H1 (cell line): ENCODE measurements around the gene SPATA6L. TPM values are rescaled to one million over a fixed set of nuclear protein-coding genes. Genes with fewer than 3 reads are reported as not detected.

Source experiments
- KDM4A ChIP-seq: IDR thresholded peaks from one replicate; pipeline ENCODE4 v1.7.1; 2012; ENCODE audit warnings: low read depth, mild to moderate bottlenecking, moderate library complexity, low read length, inconsistent platforms; ENCODE audit not compliant: severe bottlenecking
- SIN3A ChIP-seq, 2 experiments: IDR thresholded peaks in 1 of 2; conservative IDR thresholded peaks in 1 of 2; 2 replicates each; pipeline ENCODE4 v1.6.1; 2011 to 2012; ENCODE audit warnings: low read length in 2 of 2, improper control_type of control experiment in 1 of 2, low read depth in 1 of 2, mild to moderate bottlenecking in 1 of 2
- polyA plus RNA-seq, 7 experiments: library from polyadenylated mRNA; depleted of rRNA in 3 of 7; stranded (reverse) in 5 of 7; unstranded in 2 of 7; fragments of >200 nt in 5 of 7; fragments of 200-250 nt in 2 of 7; gene quantifications; 1 replicate in 5 of 7; 2 replicates in 1 of 7; 4 replicates in 1 of 7; pipeline versions ENCODE4 v1.2.1 to v1.2.3, GENCODE V29; 2011 to 2013; ENCODE audit warnings: missing spikeins in 2 of 7, mixed read lengths in 2 of 7
- total RNA-seq: library from RNA; stranded (reverse); fragmentation: NEBNext Ultra II Directional; extraction: Animal tissue kit (Norgen Biotek cat#: 25700); gene quantifications from 2 replicates; pipeline ENCODE4 v1.2.1, GENCODE V29; 2021

SPATA6L gene
- total and polyA plus RNA-seq, 2 of the 8 experiments (the other 6 are each of a cell fraction or from before 2014, with no cell fraction given): 0.57 to 1.1 TPM

- TF ChIP-seq KDM4A: peak; percentile 38
- TF ChIP-seq SIN3A (conservative IDR thresholded peaks at IDR 0.05 in 1 of 2, IDR thresholded peaks at IDR 0.05 in 1 of 2; ENCODE audit: low read depth in 1 of 2, low read length in 2 of 2): 0 out of 4 replicates have a peak, but pooled peaks of 1 of the 2 experiments have one; percentile 60
Observed at GRCh38 chr9:4666042-4666699, at the start of gene SPATA6L (continued).
